ENCODE data around the gene KMT2D. TPM values are rescaled to one million over a fixed set of nuclear protein-coding genes. Genes with fewer than 3 reads are reported as not detected.
A peak's percentile ranks its signal among the peaks of the same experiment; 100 is the strongest.
"Not testable (repeated sequence)": the region's sequence is repeated elsewhere in the genome, so short reads cannot be mapped to it uniquely, and the experiment has no call there.

The KMT2D gene
- total RNA-seq, 1 donor from 2014 or later = 38.1 TPM

- intact Hi-C loops (cut with DNase I) = loop anchor here (5.0 kb wide), 2 partner anchors 32 to 147 kb away; no protein-coding TSS in a partner anchor
- DNase-seq (peak; percentile 62), ATAC-seq (ENCODE audit: poor library complexity) (no peak)
These were observed 29.5 kb upstream of the KMT2D start for GRCh38 chr12:49089821-49090773.

- intact Hi-C loops (cut with DNase I) = loop anchor here (5.0 kb wide), 2 partner anchors 33 to 148 kb away; no protein-coding TSS in a partner anchor
- no peak for DNase-seq
- ATAC-seq (ENCODE audit: poor library complexity) = no peak
These were observed 28.3 kb upstream of the KMT2D start for GRCh38 chr12:49088932-49089330.

DNA sequence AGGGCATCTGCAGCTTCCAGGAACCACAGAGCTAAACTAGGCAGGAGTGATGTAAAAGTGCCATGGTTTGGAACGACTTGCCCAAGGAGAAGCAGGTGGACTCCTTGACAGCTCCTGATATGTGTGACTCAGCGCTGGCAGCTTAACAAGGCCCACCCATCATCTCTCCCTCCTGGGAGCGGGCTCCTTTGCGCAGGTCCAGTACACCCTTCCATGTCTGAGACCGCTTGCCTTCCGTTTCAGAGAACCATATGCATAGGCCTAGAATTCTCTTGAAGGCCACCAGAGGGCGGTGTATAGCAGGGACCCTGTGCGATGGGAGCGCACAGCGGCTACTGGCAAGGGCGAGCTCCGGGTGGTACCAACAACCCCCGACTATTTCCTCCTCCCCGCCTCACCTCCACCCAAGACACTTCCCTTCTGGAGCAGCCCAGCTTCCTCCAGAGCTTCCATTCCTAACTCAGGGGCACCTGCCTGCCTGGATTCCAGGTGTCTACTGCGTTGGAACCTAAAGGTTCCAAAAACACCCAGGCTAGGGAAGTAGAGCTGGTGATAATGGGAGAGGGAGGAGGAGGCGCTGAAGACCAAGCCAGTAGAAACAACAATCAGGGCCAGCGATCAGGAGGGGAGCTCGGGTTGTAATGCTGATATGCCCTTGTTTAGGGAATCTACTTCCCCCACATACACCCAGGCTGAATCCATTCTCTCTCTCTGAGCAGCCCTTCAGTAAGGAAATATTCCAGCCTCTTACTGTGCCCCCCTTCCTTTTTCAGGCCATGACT lies 27.7 kb upstream of the KMT2D start:
- intact Hi-C loops (cut with DNase I) = loop anchor here (5.0 kb wide), 2 partner anchors 34 to 149 kb away; no protein-coding TSS in a partner anchor
- ATAC-seq (ENCODE audit: poor library complexity) = peak; percentile 95

DNA sequence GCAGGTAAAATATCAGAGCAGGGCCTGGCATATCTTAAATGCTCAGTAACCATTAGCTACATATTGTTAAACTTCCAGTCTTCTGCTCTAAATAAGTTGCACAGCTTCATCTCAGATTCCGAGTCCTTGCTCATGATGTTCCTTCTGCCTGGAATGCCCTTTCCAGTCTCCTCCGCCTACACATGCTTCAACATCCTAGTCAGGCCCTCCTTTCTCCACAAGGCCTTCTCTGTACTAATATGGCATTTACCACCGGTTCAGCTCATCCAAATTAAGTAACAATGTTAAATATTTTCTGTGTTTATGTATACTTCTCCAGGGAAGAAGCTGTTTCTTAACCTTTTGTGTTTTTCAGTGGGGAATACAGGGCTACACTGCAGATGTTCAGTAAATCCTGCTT lies 25.5 kb upstream of the KMT2D start:
- ATAC-seq (ENCODE audit: poor library complexity) (no peak), DNase-seq (no peak)
- intact Hi-C loops (cut with DNase I) = loop anchor here (5.0 kb wide), 2 partner anchors 36 to 151 kb away; no protein-coding TSS in a partner anchor

More for the DNA sequence above, 27.7 kb upstream of the KMT2D start:
- DNase-seq = peak; percentile 66

GRCh38 chr12:49084438-49084837 lies 23.8 kb upstream of the KMT2D start:
- no peak for DNase-seq
- intact Hi-C loops (cut with DNase I) = no loop called here
- ATAC-seq (ENCODE audit: poor library complexity) = no peak

DNA sequence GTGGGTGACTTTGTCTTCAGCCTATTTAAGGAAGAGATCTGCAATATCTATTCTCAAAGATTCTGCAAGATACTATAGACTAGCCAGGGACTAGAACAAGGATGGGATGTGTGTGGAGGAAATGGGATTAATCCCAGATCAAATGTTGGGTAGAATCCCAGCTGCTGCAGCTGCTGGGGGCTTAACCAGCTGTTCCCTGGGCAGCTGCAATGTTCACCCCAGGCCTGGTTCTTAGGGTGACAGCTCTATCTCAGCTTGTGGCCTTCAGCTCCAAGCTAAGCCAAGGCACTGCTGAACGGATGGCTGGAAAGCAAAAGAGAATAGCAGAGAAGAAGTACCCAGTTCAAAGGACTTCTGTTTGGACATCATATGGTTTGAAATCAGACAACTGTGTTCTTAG lies 19.2 kb upstream of the KMT2D start:
- DNase-seq (no peak), ATAC-seq (ENCODE audit: poor library complexity) (no peak)
- intact Hi-C loops (cut with DNase I) = no loop called here

GRCh38 chr12:49070971-49071370 lies 10.4 kb upstream of the KMT2D start:
- intact Hi-C loops (cut with DNase I) = no loop called here
- ATAC-seq (ENCODE audit: poor library complexity) (no peak), DNase-seq (no peak)

DNA sequence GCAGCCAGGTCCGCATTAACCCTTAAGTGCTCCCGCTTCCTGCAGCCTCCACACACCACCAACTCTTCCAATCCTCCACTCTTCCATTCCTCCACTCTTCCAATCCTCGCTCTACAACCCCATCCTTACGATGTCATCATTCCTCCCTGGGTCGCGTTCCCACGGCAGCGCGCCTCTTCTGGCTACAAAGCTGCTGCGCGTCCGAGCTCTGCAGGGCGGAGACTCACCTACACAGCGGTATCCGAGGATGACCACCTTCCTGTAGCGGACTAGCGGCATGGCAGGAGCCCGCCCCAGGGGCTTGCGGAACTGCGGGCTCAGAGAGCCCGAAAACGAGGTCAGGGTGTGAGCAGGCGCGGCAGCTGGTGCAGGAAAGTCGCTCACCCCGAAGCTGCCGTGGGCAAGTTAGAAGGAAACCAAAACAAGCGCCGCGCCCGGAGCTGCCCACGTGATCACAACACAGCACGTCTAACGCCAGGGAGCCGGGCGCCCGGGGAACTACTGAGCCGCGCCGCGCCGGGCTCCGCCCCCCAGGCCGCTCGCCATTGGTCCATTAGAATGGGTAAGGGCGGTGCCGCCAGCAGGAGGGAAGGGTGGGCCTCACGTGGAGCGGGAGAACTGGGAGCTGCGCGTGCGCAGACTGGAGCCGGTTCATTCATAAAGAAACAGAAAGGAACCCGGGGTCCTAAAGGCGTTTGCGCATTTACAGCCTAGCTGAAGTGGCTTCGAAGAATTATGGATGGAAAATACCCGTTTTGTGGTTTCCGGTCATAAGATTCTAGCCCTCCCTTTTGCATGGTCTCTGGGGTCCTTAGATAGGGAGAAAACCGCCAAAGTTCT lies 9.1 kb upstream of the KMT2D start, which contains the start of gene RHEBL1:
TSS of gene RHEBL1 (minus strand) at position 473 of the 840 bp plus-strand sequence. CDS start at position 279, 194 bp downstream.
- peak; percentile 99 for DNase-seq
- intact Hi-C loops (cut with DNase I) = loop anchor here (5.0 kb wide), 1 partner anchor 43 kb away; the partner anchor contains the start of gene LMBR1L
- peak; percentile 100 for ATAC-seq (ENCODE audit: poor library complexity)

- intact Hi-C loops (cut with DNase I) = loop anchor here (5.0 kb wide), 1 partner anchor 43 kb away; the partner anchor contains the start of gene LMBR1L
- ATAC-seq (ENCODE audit: poor library complexity) (no peak), DNase-seq (no peak)
These were observed 8.4 kb upstream of the KMT2D start for GRCh38 chr12:49068879-49069506.

- ATAC-seq (ENCODE audit: poor library complexity) (no peak), DNase-seq (no peak)
- intact Hi-C loops (cut with DNase I) = loop anchor here (5.0 kb wide), 1 partner anchor 46 kb away; the partner anchor contains the start of gene LMBR1L
These were observed 5.5 kb upstream of the KMT2D start for GRCh38 chr12:49066120-49066519.

- DNase-seq = no peak
- no peak for ATAC-seq (ENCODE audit: poor library complexity)
- intact Hi-C loops (cut with DNase I) = loop anchor here (5.0 kb wide), 1 partner anchor 48 kb away; the partner anchor contains the start of gene LMBR1L
These were observed 4.2 kb upstream of the KMT2D start for GRCh38 chr12:49064767-49065152.

DNA sequence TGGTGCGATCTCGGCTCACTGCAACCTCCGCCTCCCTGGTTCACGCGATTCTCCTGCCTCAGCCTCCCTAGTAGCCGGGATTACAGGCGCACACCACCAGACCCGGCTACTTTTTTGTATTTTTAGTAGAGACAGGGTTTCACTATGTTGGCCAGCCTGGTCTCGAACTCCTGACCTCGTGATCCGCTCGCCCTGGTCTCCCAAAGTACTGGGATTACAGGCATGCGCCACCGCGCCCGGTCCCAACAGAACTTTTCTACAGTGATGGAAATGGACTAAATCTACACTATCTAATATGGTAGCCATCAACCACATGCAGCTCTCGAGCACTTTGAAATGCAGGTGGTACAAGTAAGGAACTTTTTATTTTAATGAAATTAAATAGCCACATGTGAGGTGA lies 1.3 kb upstream of the KMT2D start:
- DNase-seq; ATAC-seq (ENCODE audit: poor library complexity); intact Hi-C loops (cut with DNase I): not testable (repeated sequence)

GRCh38 chr12:49061157-49061650 lies 610 bp upstream of the KMT2D start:
- intact Hi-C loops (cut with DNase I) = no loop called here
- ATAC-seq (ENCODE audit: poor library complexity) (no peak), DNase-seq (no peak)

DNA sequence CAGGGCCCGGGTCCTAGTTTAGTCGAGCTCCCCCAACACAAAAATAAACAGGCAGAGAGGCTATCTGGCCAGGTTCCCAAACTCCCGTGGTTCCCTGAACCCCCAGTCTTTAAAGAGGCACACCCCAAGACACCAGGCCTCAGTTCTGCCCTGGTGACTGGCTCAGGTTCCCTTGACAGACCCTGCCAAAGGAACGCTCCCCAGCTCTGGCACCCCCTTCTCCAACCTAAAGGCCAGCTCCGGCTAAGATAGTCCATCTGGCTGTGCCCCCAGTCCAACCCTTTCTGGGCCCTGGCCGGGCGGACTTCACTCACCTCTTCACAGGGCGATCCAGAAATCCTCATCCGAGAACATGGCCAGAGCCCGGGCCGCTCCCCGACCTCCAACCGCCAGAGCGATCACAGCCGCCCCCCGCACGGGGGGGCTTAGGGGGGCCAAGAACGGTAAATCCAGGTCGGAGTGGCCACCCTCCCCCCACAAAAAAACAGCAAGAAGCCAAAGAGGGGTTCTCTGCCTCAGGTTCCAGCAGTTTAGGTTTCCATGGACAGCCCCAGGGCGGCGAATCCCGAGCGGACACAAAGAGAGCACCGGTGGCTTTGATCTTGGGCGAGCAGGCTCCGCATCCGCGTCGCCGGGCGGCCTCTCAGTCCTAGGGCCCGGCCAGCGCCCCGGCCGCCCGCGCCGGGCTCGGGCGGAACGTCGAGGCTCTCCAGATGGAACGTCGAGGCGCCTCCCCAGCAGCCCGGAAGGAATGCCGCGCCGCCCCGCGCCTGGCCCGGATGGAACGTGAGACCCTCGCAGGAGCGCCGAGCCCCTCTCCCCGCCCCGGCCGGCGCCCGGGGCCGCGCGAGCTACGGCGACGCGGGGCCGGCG lies 1.1 kb downstream of the KMT2D start:
- DNase-seq = no peak
- intact Hi-C loops (cut with DNase I) = no loop called here
- peak; percentile 6 for ATAC-seq (ENCODE audit: poor library complexity)

DNA sequence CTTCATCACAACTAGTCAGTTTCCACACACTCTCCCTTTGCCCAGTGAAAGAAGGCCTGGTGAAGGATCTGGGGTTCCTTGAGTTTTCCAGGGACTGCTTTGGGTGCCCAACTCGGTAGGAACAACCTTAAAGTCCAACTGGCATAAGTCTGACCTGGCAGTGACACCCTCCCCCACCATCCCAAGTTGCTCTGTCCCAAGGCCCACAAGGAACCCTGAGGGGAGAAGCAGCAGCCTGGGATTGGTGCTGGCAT lies 1.6 kb downstream of the KMT2D start:
- ATAC-seq (ENCODE audit: poor library complexity) = no peak
- no peak for DNase-seq
- intact Hi-C loops (cut with DNase I) = no loop called here

DNA sequence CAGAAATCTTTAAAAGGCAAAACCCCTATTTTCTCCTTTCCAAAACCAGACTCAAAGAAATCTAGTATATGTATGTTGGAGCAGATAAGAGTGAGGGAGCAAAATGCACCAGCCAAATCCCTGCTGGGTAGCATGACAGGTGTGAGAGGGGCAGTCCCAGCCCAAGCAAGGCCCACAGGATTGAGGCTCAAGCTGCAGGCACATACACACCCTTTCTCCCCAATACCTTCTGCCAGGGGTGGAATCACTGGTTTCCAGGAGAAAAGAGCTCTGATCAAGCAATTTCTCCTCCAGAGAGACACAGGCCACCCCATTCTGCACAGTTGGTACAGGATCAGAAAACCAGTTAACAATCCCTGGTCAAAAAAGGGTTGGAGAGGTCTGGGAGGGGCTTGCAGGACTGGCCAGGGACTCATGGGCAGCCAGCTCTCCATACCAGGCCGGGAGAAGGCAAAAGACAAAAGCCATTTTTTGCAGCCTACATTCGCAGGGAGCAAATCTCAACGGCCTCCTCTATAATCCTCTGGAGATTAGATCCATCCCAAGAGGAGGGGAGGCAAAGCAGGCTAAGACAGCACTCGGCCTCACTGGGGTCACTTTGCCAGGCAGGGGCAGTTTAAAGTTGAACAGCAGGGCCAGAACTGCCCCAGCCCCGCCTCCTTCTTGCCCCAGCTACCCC lies 2.1 kb downstream of the KMT2D start:
- intact Hi-C loops (cut with DNase I) = no loop called here
- ATAC-seq (ENCODE audit: poor library complexity) = no peak
- no peak for DNase-seq

Measured in Right ventricle myocardium superior (tissue), 1 donor.